H9 (cell line): ENCODE results near the gene CORIN. TPM values are rescaled to one million over a fixed set of nuclear protein-coding genes. Genes with fewer than 3 reads are reported as not detected.

ENCODE experiments used
- DNase-seq: peaks from one replicate; pipeline ENCODE4 v3.0.0-alpha.2; 2017
- H2AFZ ChIP-seq: one replicate; pipeline ENCODE4 v1.6.1; 2013; ENCODE audit warnings: mild to moderate bottlenecking, low read length, control low read depth, moderate library complexity
- H2AK5ac ChIP-seq: 2 replicates; pipeline ENCODE4 v1.6.1; 2013; ENCODE audit warnings: low read length, control low read depth, mixed read lengths; ENCODE audit not compliant: insufficient read length
- H2BK120ac ChIP-seq: one replicate; pipeline ENCODE4 v1.6.1; 2013; ENCODE audit warnings: low read depth, mild to moderate bottlenecking, low read length, control low read depth, inconsistent platforms; ENCODE audit not compliant: poor library complexity, severe bottlenecking
- H2BK12ac ChIP-seq: 2 replicates; pipeline ENCODE4 v1.6.1; 2013; ENCODE audit warnings: low read length, control low read depth, mixed read lengths, low read depth; ENCODE audit not compliant: insufficient read length
- H2BK15ac ChIP-seq: 2 replicates; pipeline ENCODE4 v1.6.1; 2013; ENCODE audit warnings: low read depth, low read length, control low read depth
- H2BK20ac ChIP-seq: one replicate; pipeline ENCODE4 v1.6.1; 2013; ENCODE audit warnings: low read depth, mild to moderate bottlenecking, low read length, control low read depth, inconsistent platforms; ENCODE audit not compliant: poor library complexity, severe bottlenecking
- H2BK5ac ChIP-seq: 2 replicates; pipeline ENCODE4 v1.6.1; 2013; ENCODE audit warnings: low read length, control low read depth, mixed read lengths; ENCODE audit not compliant: insufficient read length
- H3K14ac ChIP-seq: 2 replicates; pipeline ENCODE4 v1.6.1; 2013; ENCODE audit warnings: low read length, control low read depth; ENCODE audit not compliant: insufficient read depth
- H3K18ac ChIP-seq: 2 replicates; pipeline ENCODE4 v1.6.1; 2013; ENCODE audit warnings: low read depth, mild to moderate bottlenecking, mixed read lengths, low read length, control low read depth; ENCODE audit not compliant: insufficient read length
- H3K23ac ChIP-seq: 2 replicates; pipeline ENCODE4 v1.6.1; 2013; ENCODE audit warnings: low read length, control low read depth, mixed read lengths, low read depth; ENCODE audit not compliant: insufficient read length
- H3K23me2 ChIP-seq: 2 replicates; pipeline ENCODE4 v1.6.1; 2013; ENCODE audit warnings: low read depth, mild to moderate bottlenecking, mixed read lengths, low read length, control low read depth; ENCODE audit not compliant: insufficient read length, poor library complexity, severe bottlenecking
- H3K27ac ChIP-seq: 2 replicates; pipeline ENCODE4 v1.5.1; 2013; ENCODE audit warnings: low read length, control low read depth, mixed read lengths, low read depth; ENCODE audit not compliant: insufficient read length
- H3K27me3 ChIP-seq: 2 replicates; pipeline ENCODE4 v1.6.1; 2013; ENCODE audit warnings: low read length, control low read depth, inconsistent platforms; ENCODE audit not compliant: insufficient read depth
- H3K4ac ChIP-seq: 2 replicates; pipeline ENCODE4 v1.6.1; 2013; ENCODE audit warnings: low read depth, mild to moderate bottlenecking, control low read depth, inconsistent platforms, low read length, moderate library complexity
- H3K4me1 ChIP-seq: 2 replicates; pipeline ENCODE4 v1.6.1; 2013; ENCODE audit warnings: low read length, control low read depth, inconsistent platforms; ENCODE audit not compliant: insufficient read depth
- H3K4me2 ChIP-seq: 2 replicates; pipeline ENCODE4 v1.6.1; 2013; ENCODE audit warnings: low read length, control low read depth, mixed read lengths; ENCODE audit not compliant: insufficient read length, insufficient read depth
- H3K56ac ChIP-seq: 2 replicates; pipeline ENCODE4 v1.6.1; 2013; ENCODE audit warnings: low read depth, mild to moderate bottlenecking, mixed read lengths, low read length, control low read depth; ENCODE audit not compliant: insufficient read length
- H3K79me1 ChIP-seq: 2 replicates; pipeline ENCODE4 v1.6.1; 2013; ENCODE audit warnings: low read depth, mild to moderate bottlenecking, moderate library complexity, low read length, control low read depth, inconsistent platforms; ENCODE audit not compliant: insufficient read depth, poor library complexity, severe bottlenecking
- H3K79me2 ChIP-seq: 2 replicates; pipeline ENCODE4 v1.6.1; 2013; ENCODE audit warnings: low read length, control low read depth, inconsistent platforms; ENCODE audit not compliant: insufficient read depth
- H3K9ac ChIP-seq: 2 replicates; pipeline ENCODE4 v1.6.1; 2013; ENCODE audit warnings: low read length, control low read depth, mixed read lengths; ENCODE audit not compliant: insufficient read length; ENCODE audit errors: extremely low read depth
- H3K9me3 ChIP-seq: one replicate; pipeline ENCODE4 v1.6.1; 2013; ENCODE audit warnings: low read depth, low read length, inconsistent platforms; ENCODE audit not compliant: control insufficient read depth
- H3T11ph ChIP-seq: one replicate; pipeline ENCODE4 v1.6.1; 2013; ENCODE audit warnings: mild to moderate bottlenecking, low read length, control low read depth, inconsistent platforms
- H4K20me1 ChIP-seq: one replicate; pipeline ENCODE4 v1.6.1; 2013; ENCODE audit not compliant: control insufficient read depth, insufficient read length, insufficient read depth
- H4K5ac ChIP-seq: 2 replicates; pipeline ENCODE4 v1.6.1; 2013; ENCODE audit warnings: low read depth, mild to moderate bottlenecking, mixed read lengths, low read length, control low read depth; ENCODE audit not compliant: insufficient read length
- H4K8ac ChIP-seq: replicated peaks from 2 replicates; pipeline ENCODE4 v1.6.1; 2013; ENCODE audit warnings: low read length, control low read depth, mixed read lengths, low read depth; ENCODE audit not compliant: insufficient read length
- H4K91ac ChIP-seq: 2 replicates; pipeline ENCODE4 v1.6.1; 2013; ENCODE audit warnings: low read depth, mild to moderate bottlenecking, moderate library complexity, mixed read lengths, low read length, control low read depth; ENCODE audit not compliant: insufficient read length
- H3K27ac Mint-ChIP-seq, 3 experiments: 2 replicates in 2 of 3; 3 replicates in 1 of 3; pipeline ENCODE4 v1.8.0; 2020 to 2021; ENCODE audit warnings: mixed read lengths in 3 of 3, mild to moderate bottlenecking in 1 of 3, moderate library complexity in 1 of 3
- H3K27me3 Mint-ChIP-seq: 2 replicates; pipeline ENCODE4 v1.8.0; 2021; ENCODE audit warnings: low read depth, mild to moderate bottlenecking, moderate library complexity, mixed read lengths
- H3K36me3 Mint-ChIP-seq, 3 experiments: 2 replicates in 2 of 3; 3 replicates in 1 of 3; pipeline ENCODE4 v1.8.0; 2020 to 2021; ENCODE audit warnings: low read depth in 3 of 3, mixed read lengths in 3 of 3; ENCODE audit not compliant: insufficient read depth in 1 of 3
- H3K4me1 Mint-ChIP-seq, 2 experiments: 2 replicates each; pipeline ENCODE4 v1.8.0; 2020; ENCODE audit warnings: mixed read lengths in 2 of 2
- H3K4me3 Mint-ChIP-seq, 2 experiments: 2 replicates in 1 of 2; 3 replicates in 1 of 2; pipeline ENCODE4 v1.8.0; 2020 to 2021; ENCODE audit warnings: mild to moderate bottlenecking in 2 of 2, mixed read lengths in 2 of 2, moderate library complexity in 1 of 2
- H3K9me3 Mint-ChIP-seq, 2 experiments: 2 replicates in 1 of 2; 3 replicates in 1 of 2; pipeline ENCODE4 v1.8.0; 2020; ENCODE audit warnings: mild to moderate bottlenecking in 2 of 2, mixed read lengths in 2 of 2, moderate library complexity in 1 of 2
- CTCF ChIP-seq: fragments of 200-600 bp; sonication (generic); conservative IDR thresholded peaks from 3 replicates; pipeline ENCODE4 v1.8.0; 2021; ENCODE audit warnings: antibody characterized with exemption, mild to moderate bottlenecking
- WGBS: extraction: QIAGEN DNeasy Blood & Tissue Kit; methylation state at CpG from one replicate; pipeline ENCODE4 v1.1.7; 2013; ENCODE audit warnings: missing lambda C conversion rate, low lambda C conversion rate, mixed read lengths; ENCODE audit not compliant: insufficient read length; ENCODE audit errors: extremely low coverage; 5-methylcytosine and 5-hydroxymethylcytosine counted together
- total RNA-seq: library from RNA; stranded (reverse); gene quantifications from 2 replicates; pipeline ENCODE4 v1.2.1, GENCODE V29; 2021

Gene CORIN
- total RNA-seq, 1 experiment from 2014 or later, result 0.39 TPM

- no peak overlapping the region for H2BK120ac ChIP-seq
- no peak overlapping the region for H2BK5ac ChIP-seq
- TF ChIP-seq CTCF, result no peak
- H3K18ac ChIP-seq, result no peak overlapping the region
- no peak overlapping the region for H3K9ac ChIP-seq
- H2BK15ac ChIP-seq, result no peak overlapping the region
- no peak overlapping the region for H3K23ac ChIP-seq
- H3K9me3 ChIP-seq, result no peaks in the 10 kb centered on the region
- no peaks in the 10 kb centered on the region for H4K20me1 ChIP-seq
- no peak overlapping the region for H3K56ac ChIP-seq
- H3K9me3 Mint-ChIP-seq, result peaks cover 0 to 5% of the 10 kb centered on the region in 2 experiments; a peak in 1 of 5 replicates
- no peak overlapping the region for H3K4me3 Mint-ChIP-seq
- no peak overlapping the region for H4K8ac ChIP-seq
- H2BK12ac ChIP-seq, result no peak overlapping the region
- no CpG with 5 or more reads among the region's 3 CpGs for WGBS
- no peaks in the 10 kb centered on the region for H3K27me3 Mint-ChIP-seq
- H3K14ac ChIP-seq, result no peak overlapping the region
- H3K4ac ChIP-seq, result no peak overlapping the region
- no peaks in the 10 kb centered on the region for H3K79me1 ChIP-seq
- no peak for DNase-seq
- H3K4me1 ChIP-seq, result no peaks in the 10 kb centered on the region
- peaks cover 5 to 8% of the 10 kb centered on the region in 2 experiments; a peak in 3 of 4 replicates for H3K4me1 Mint-ChIP-seq
- H4K5ac ChIP-seq, result no peak overlapping the region
- H2AFZ ChIP-seq, result no peak overlapping the region
- H3K27ac ChIP-seq, result no peak overlapping the region
- H3K23me2 ChIP-seq, result no peaks in the 10 kb centered on the region
- no peak overlapping the region for H2BK20ac ChIP-seq
- H3K4me2 ChIP-seq, result no peak overlapping the region
- no peaks in the 10 kb centered on the region for H3K27me3 ChIP-seq
- no peaks in the 10 kb centered on the region for H3K36me3 Mint-ChIP-seq
- no peak overlapping the region for H2AK5ac ChIP-seq
- H3K27ac Mint-ChIP-seq, result no peak overlapping the region
- no peak overlapping the region for H4K91ac ChIP-seq
- no peaks in the 10 kb centered on the region for H3K79me2 ChIP-seq
- H3T11ph ChIP-seq, result no peak overlapping the region
These were observed 39.7 kb downstream of the CORIN start for GRCh38 chr4:47798165-47798564.
